ENCODE results near the gene BATF.
"Not testable (repeated sequence)": the region's sequence is repeated elsewhere in the genome, so short reads cannot be mapped to it uniquely, and the experiment has no call there.

Gene BATF

DNA sequence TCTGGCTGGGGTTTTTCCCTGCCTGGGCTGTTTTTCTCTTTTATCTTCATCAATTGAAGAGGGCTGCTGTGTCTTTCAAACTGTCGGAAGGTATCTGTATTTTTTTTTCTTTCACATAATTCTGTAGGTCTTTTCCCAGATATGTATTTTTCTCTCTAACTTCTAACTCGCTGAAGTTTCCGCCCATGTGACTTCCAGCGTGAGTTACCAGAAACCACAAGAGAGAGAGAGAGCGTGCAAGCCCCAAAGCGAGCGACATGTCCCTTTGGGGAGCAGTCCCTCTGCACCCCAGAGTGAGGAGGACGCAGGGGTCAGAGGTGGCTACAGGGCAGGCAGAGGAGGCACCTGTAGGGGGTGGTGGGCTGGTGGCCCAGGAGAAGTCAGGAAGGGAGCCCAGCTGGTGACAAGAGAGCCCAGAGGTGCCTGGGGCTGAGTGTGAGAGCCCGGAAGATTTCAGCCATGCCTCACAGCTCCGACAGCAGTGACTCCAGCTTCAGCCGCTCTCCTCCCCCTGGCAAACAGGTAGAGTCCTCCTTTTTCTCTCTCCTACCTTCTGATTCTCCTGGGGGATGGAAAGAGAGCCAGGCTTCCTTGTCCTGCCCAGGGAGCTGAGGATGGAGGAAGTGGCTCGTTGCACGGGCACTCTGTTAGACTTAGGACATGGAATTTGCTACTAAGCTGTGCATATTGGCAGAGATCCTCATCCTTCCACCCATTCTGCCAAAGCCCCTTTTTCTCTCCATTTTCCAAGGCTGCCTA, at the start of gene BATF:
Gene BATF, plus strand, starts transcription at position 246 of the 759 bp plus-strand sequence. Its CDS starts 214 bp downstream, at position 460.
- Mint-ChIP-seq H3K27ac (peak within 1 kb of the TSS; percentile 98), H3K4me3 (peak within 1 kb of the TSS; percentile 97), H3K36me3 (peaks cover 59% of the 10 kb centered on the region), H3K9me3 (no peaks in the 10 kb centered on the region), H3K4me1 (peaks cover 81% of the 10 kb centered on the region)
- DNase-seq (ENCODE audit: low spot score in 2 of 2) (peak; percentile 60 to 91), ATAC-seq (peak; percentile 72)

GRCh38 chr14:75474127-75474526, 48.1 kb upstream of the BATF start:
- H3K4me1 Mint-ChIP-seq; DNase-seq (ENCODE audit: low spot score in 2 of 2); H3K27ac Mint-ChIP-seq; H3K9me3 Mint-ChIP-seq; H3K36me3 Mint-ChIP-seq; ATAC-seq; H3K4me3 Mint-ChIP-seq: not testable (repeated sequence)

GRCh38 chr14:75476274-75476995, 45.8 kb upstream of the BATF start:
- DNase-seq (ENCODE audit: low spot score in 2 of 2): no peak
- no peak overlapping the region for H3K27ac Mint-ChIP-seq
- no peaks in the 10 kb centered on the region for H3K36me3 Mint-ChIP-seq
- no peak for ATAC-seq
- H3K4me3 Mint-ChIP-seq: no peak overlapping the region
- H3K9me3 Mint-ChIP-seq: no peaks in the 10 kb centered on the region
- no peaks in the 10 kb centered on the region for H3K4me1 Mint-ChIP-seq

DNA sequence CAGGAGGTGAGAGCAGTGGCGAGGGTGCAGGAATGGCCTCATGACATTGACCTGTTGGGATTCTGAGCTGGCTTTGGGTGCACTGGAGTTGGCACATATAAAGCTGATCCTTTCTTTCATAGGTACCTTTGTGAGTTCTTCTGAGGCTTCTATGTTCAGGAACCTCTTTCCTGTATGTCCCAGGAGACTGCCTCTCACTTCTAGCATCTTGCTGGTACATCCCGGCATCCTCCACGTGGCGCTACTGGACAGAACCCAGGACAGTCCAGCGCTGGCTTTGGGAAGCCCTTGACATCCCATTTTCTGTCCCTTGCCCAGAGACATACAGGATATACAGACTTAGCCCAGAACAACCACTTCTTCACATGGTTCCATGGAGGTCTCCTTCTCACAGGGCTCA, 44.4 kb upstream of the BATF start:
- DNase-seq (ENCODE audit: low spot score in 2 of 2) (no peak), ATAC-seq (no peak)
- Mint-ChIP-seq H3K36me3 (no peaks in the 10 kb centered on the region), H3K4me1 (no peaks in the 10 kb centered on the region), H3K9me3 (no peaks in the 10 kb centered on the region), H3K27ac (no peak overlapping the region), H3K4me3 (no peak overlapping the region)

- no peak overlapping the region for H3K4me3 Mint-ChIP-seq
- no peaks in the 10 kb centered on the region for H3K36me3 Mint-ChIP-seq
- DNase-seq (ENCODE audit: low spot score in 2 of 2): no peak
- no peak overlapping the region for H3K27ac Mint-ChIP-seq
- no peaks in the 10 kb centered on the region for H3K9me3 Mint-ChIP-seq
- no peaks in the 10 kb centered on the region for H3K4me1 Mint-ChIP-seq
- no peak for ATAC-seq
Measured at GRCh38 chr14:75479770-75480600, 42.3 kb upstream of the BATF start.

GRCh38 chr14:75482366-75482765, 39.9 kb upstream of the BATF start:
- DNase-seq (ENCODE audit: low spot score in 2 of 2): no peak
- H3K9me3 Mint-ChIP-seq: no peaks in the 10 kb centered on the region
- H3K4me3 Mint-ChIP-seq: no peak overlapping the region
- no peak overlapping the region for H3K27ac Mint-ChIP-seq
- ATAC-seq: no peak
- peaks cover 7% of the 10 kb centered on the region for H3K36me3 Mint-ChIP-seq
- peaks cover 17% of the 10 kb centered on the region for H3K4me1 Mint-ChIP-seq

- peak in 1 of 2 donors; percentile 35 for DNase-seq (ENCODE audit: low spot score in 2 of 2)
- Mint-ChIP-seq H3K9me3 (no peaks in the 10 kb centered on the region), H3K4me1 (peaks cover 25% of the 10 kb centered on the region), H3K27ac (no peak overlapping the region), H3K4me3 (no peak overlapping the region), H3K36me3 (peaks cover 7% of the 10 kb centered on the region)
- no peak for ATAC-seq
Measured at GRCh38 chr14:75484711-75485429, 37.4 kb upstream of the BATF start.

GRCh38 chr14:75486318-75486717, 36.0 kb upstream of the BATF start:
- Mint-ChIP-seq H3K9me3 (no peaks in the 10 kb centered on the region), H3K36me3 (peaks cover 7% of the 10 kb centered on the region), H3K27ac (peak overlapping the region; percentile 72), H3K4me3 (no peak overlapping the region), H3K4me1 (peaks cover 25% of the 10 kb centered on the region)
- no peak for ATAC-seq
- DNase-seq (ENCODE audit: low spot score in 2 of 2): no peak

GRCh38 chr14:75487155-75487671, 35.1 kb upstream of the BATF start:
- ATAC-seq: peak; percentile 88
- H3K36me3 Mint-ChIP-seq: peaks cover 7% of the 10 kb centered on the region
- H3K4me1 Mint-ChIP-seq: peaks cover 27% of the 10 kb centered on the region
- H3K27ac Mint-ChIP-seq: no peak overlapping the region
- no peak overlapping the region for H3K4me3 Mint-ChIP-seq
- no peaks in the 10 kb centered on the region for H3K9me3 Mint-ChIP-seq
- peak in 1 of 2 donors; percentile 68 for DNase-seq (ENCODE audit: low spot score in 2 of 2)

GRCh38 chr14:75489480-75489837, 32.8 kb upstream of the BATF start:
- Mint-ChIP-seq H3K27ac (no peak overlapping the region), H3K4me1 (peaks cover 47% of the 10 kb centered on the region), H3K9me3 (no peaks in the 10 kb centered on the region), H3K36me3 (peaks cover 7% of the 10 kb centered on the region), H3K4me3 (peak overlapping the region; percentile 66)
- ATAC-seq (no peak), DNase-seq (ENCODE audit: low spot score in 2 of 2) (peak in 1 of 2 donors; percentile 49)

DNA sequence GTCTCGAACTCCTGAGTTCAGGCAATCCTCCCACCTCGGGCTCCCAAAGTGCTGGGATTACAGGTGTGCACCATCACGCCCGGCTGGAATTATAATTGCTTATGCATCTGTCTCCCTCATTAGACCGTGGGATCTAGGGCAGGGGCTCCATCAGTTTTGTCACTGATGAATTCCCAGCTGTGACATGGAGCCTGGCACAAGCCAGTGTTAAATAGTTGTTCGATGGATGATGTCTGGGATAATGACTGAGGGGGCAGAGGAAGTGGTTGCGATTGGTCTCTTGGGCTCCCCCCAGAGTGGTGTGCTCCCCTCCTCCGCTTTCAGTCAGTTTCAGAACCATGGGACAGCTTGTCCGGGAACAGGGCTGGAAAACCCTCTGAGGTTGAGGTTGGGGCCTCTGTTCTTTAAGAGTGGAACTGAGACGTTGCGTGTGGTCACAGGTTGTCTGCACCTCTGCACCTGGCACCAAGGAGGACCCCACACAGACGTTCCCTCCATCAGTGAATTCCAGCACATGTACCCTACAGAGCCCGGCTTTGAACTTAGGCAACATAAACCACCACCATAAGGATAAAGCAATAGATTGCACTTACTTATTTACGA, 30.8 kb upstream of the BATF start:
- Mint-ChIP-seq H3K9me3 (peaks cover 3% of the 10 kb centered on the region), H3K36me3 (peaks cover under 1% of the 10 kb centered on the region), H3K27ac (no peak overlapping the region), H3K4me3 (no peak overlapping the region), H3K4me1 (peaks cover 60% of the 10 kb centered on the region)
- ATAC-seq (no peak), DNase-seq (ENCODE audit: low spot score in 2 of 2) (no peak)

DNA sequence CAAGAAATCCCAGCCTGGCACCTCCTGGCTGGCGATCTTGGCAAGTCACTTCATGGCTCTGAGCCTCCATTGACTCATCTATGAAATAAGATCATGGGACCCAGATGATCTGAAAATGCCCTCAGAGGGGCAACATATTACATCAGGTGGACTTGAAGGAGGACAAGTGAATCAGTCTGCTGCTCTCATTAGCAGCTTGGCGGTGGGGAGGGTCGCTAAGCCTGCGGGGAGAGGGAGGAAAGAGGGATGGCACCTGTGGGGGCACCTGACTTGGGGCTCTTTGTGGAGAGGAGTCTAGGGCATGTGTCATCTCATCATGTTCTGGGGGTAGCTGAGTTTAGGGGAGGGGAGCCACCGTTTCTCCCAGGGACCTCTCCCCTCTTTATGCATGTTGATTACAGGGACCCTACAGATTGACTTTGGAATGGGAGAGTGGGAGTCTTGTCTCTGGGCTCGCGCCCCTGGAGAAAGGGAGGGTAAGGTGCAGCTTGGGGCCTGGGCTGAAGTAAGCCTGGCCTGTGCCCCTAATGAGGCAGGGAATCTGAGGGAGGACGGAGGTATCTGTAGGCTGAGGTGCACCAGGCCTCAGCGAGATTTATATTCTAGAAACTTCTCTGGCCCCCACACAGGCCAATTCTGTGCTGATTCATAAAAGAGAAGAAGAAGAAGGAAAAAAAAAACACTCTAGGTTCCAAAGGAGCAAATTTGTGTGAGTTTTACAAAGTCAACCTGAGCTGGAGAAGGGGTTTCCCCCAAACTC, 29.3 kb upstream of the BATF start:
- H3K4me3 Mint-ChIP-seq: no peak overlapping the region
- H3K27ac Mint-ChIP-seq: peak overlapping the region; percentile 80

GRCh38 chr14:75493592-75494087, 28.6 kb upstream of the BATF start:
- Mint-ChIP-seq H3K4me3 (no peak overlapping the region), H3K9me3 (peaks cover 3% of the 10 kb centered on the region), H3K36me3 (peaks cover 14% of the 10 kb centered on the region), H3K27ac (peak overlapping the region; percentile 80), H3K4me1 (peaks cover 61% of the 10 kb centered on the region)
- DNase-seq (ENCODE audit: low spot score in 2 of 2) (peak in 1 of 2 donors; percentile 45), ATAC-seq (no peak)

More for the DNA sequence above, 29.3 kb upstream of the BATF start:
- H3K36me3 Mint-ChIP-seq: peaks cover 11% of the 10 kb centered on the region
- H3K9me3 Mint-ChIP-seq: peaks cover 3% of the 10 kb centered on the region
- DNase-seq (ENCODE audit: low spot score in 2 of 2): peak in 1 of 2 donors; percentile 48
- ATAC-seq: no peak
- peaks cover 64% of the 10 kb centered on the region for H3K4me1 Mint-ChIP-seq
